Loucy (cell line): ENCODE measurements around the gene PFDN4.

Experiments used
- CTCF ChIP-seq: fragments of 200-600 bp; sonication (generic); conservative IDR thresholded peaks from 2 replicates; pipeline ENCODE4 v1.5.1; 2014; ENCODE audit warnings: mild to moderate bottlenecking, antibody characterized with exemption, low read length
- EZH2phosphoT487 ChIP-seq: fragments of 200-600 bp; IDR thresholded peaks from 2 replicates; pipeline ENCODE4 v1.6.1; 2018; ENCODE audit warnings: antibody characterized with exemption, mild to moderate bottlenecking, moderate library complexity, borderline replicate concordance

- no peak for TF ChIP-seq CTCF
- no peak for TF ChIP-seq EZH2phosphoT487
Observed at GRCh38 chr20:54172856-54173652, 34.8 kb upstream of the PFDN4 start.
